Lower lobe of right lung (tissue), 2 donors: ENCODE results near the gene ADH7. TPM values are rescaled to one million over a fixed set of nuclear protein-coding genes. Genes with fewer than 3 reads are reported as not detected.

Experiments
- ATAC-seq, 2 donors: fragments of 200-7000 bp; cut with Tn5 transposase; one replicate each; pipeline ENCODE4 v1.9.1; 2020 to 2022; ENCODE audit warnings: mild to moderate bottlenecking in 2 of 2, moderate library complexity in 2 of 2
- DNase-seq: peaks from one replicate; pipeline ENCODE4 v3.0.0-alpha.2; 2020
- H3K27ac ChIP-seq: fragments of 200-600 bp; one replicate; pipeline ENCODE4 v1.8.0; 2022
- H3K27me3 ChIP-seq: fragments of 200-600 bp; one replicate; pipeline ENCODE4 v1.8.0; 2022; ENCODE audit warnings: low read depth
- H3K36me3 ChIP-seq: fragments of 200-600 bp; one replicate; pipeline ENCODE4 v1.8.0; 2022; ENCODE audit warnings: mild to moderate bottlenecking
- H3K4me1 ChIP-seq: fragments of 200-600 bp; one replicate; pipeline ENCODE4 v1.8.0; 2022
- H3K4me3 ChIP-seq: fragments of 200-600 bp; one replicate; pipeline ENCODE4 v1.8.0; 2022; ENCODE audit warnings: mild to moderate bottlenecking
- H3K9me3 ChIP-seq: fragments of 200-600 bp; one replicate; pipeline ENCODE4 v1.8.0; 2022
- CTCF ChIP-seq: fragments of 200-600 bp; IDR thresholded peaks from one replicate; pipeline ENCODE4 v1.8.0; 2022; ENCODE audit warnings: antibody characterized with exemption, mild to moderate bottlenecking
- intact Hi-C: fragments of 100-400 bp; cut with DNase I; formaldehyde crosslinking; loops from one replicate; pipeline ENCODE4 v1.11.0; 2022
- long read RNA-seq: library from polyadenylated mRNA; unstranded; transcript quantifications from one replicate; pipeline ENCODE4 v2.0.0, GENCODE V29; 2021
- total RNA-seq: library from RNA; stranded (reverse); fragmentation: NEBNext Ultra II Directional; extraction: Animal tissue kit (Norgen Biotek cat#: 25700); gene quantifications from one replicate; pipeline ENCODE4 v1.2.1, GENCODE V29; 2021
- donor health status: DM: no; HTN: yes; CAD: no; lungs with severe emphysema.

ADH7 gene
- 0.47 TPM for total RNA-seq
- long read RNA-seq, result 0 reads

DNA sequence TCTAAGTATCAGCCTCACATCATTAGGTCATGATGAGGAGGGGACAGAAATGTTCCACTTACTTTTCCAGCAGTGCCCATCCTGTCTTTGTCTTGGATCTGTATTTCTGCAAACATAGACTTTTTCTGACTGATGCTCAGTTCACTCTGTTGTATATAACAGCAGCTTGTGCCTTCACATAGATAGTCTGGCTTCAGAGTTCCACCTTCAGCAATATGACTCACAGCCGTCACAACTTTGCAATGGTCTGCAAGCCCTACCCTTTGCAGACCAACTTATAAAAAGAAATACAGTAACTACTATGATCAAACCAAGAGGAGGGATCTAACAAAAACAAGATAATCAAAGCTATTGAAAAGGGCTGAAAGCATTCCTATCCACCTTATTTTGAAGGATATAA lies at the start of gene ADH7:
TSS of gene ADH7 (minus strand) at position 189 of the 400 bp plus-strand sequence. CDS start at position 80, 109 bp downstream.
- no peaks in the 10 kb centered on the region for H3K36me3 ChIP-seq

DNA sequence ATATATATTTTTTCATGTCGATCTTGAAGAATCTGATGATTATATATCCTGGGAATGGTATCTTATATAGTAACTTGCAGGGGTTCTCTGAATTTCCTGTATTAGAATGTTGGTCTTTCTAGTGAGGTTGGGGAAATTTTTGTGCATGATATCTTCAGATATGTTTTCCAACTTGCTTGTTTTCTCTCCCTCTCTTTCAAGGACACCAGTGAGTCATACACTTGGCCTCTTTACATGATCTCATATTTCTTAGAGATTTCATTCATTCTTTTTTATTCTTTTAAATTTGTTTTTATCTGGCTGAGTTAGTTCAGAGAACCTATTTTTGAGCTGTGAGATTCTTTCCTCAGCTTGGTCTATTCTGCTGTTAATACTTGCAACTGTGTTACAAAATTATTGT lies 48.5 kb upstream of the ADH7 start:
- Histone ChIP-seq H3K4me1 (no peaks in the 10 kb centered on the region), H3K9me3 (peaks cover 21% of the 10 kb centered on the region), H3K27me3 (no peaks in the 10 kb centered on the region), H3K27ac (no peak overlapping the region), H3K4me3 (no peak overlapping the region), H3K36me3 (no peaks in the 10 kb centered on the region)
- intact Hi-C loops, result no loop called here
- DNase-seq (no peak), ATAC-seq (no peak)
- TF ChIP-seq CTCF, result no peak

More for the DNA sequence above, at the start of gene ADH7:
- Histone ChIP-seq H3K27ac (no peak within 1 kb of the TSS), H3K4me1 (no peaks in the 10 kb centered on the region), H3K4me3 (no peak within 1 kb of the TSS), H3K9me3 (no peaks in the 10 kb centered on the region), H3K27me3 (no peaks in the 10 kb centered on the region)
- DNase-seq, result no peak
- no peak for ATAC-seq
- intact Hi-C loops, result no loop called here
- no peak for TF ChIP-seq CTCF

- TF ChIP-seq CTCF, result no peak
- no peaks in the 10 kb centered on the region for H3K27me3 ChIP-seq
- no peak for ATAC-seq
- H3K9me3 ChIP-seq, result no peaks in the 10 kb centered on the region
- H3K27ac ChIP-seq, result no peak overlapping the region
- H3K4me1 ChIP-seq, result no peaks in the 10 kb centered on the region
- H3K4me3 ChIP-seq, result no peak overlapping the region
- no peaks in the 10 kb centered on the region for H3K36me3 ChIP-seq
- no peak for DNase-seq
- intact Hi-C loops, result no loop called here
These were observed 38.0 kb upstream of the ADH7 start for GRCh38 chr4:99473131-99473530.

DNA sequence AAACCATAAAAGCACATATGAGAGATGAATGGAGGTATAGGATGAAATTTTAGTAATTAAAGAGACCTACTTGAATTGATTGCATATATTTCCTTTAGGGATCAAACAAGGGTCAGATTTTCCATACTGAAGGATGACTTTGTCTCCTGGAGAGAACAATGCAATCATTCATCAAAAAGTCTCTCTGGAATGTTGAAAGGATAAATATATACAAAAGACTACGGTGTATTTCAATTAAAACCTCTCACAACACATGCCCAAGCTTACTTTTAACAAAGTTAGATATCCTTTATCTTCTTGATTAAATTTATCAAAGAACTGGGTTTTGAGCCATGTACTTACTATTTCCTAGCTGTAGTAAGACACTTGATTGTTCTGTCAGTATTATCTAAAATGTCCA lies 36.8 kb upstream of the ADH7 start:
- DNase-seq (no peak), ATAC-seq (no peak)
- intact Hi-C loops, result no loop called here
- Histone ChIP-seq H3K9me3 (no peaks in the 10 kb centered on the region), H3K4me1 (no peaks in the 10 kb centered on the region), H3K27me3 (no peaks in the 10 kb centered on the region), H3K27ac (no peak overlapping the region), H3K36me3 (no peaks in the 10 kb centered on the region), H3K4me3 (no peak overlapping the region)
- no peak for TF ChIP-seq CTCF

- no peaks in the 10 kb centered on the region for H3K9me3 ChIP-seq
- no peak for ATAC-seq
- no peaks in the 10 kb centered on the region for H3K27me3 ChIP-seq
- DNase-seq, result no peak
- H3K27ac ChIP-seq, result no peak overlapping the region
- no peak overlapping the region for H3K4me3 ChIP-seq
- no peaks in the 10 kb centered on the region for H3K36me3 ChIP-seq
- intact Hi-C loops, result no loop called here
- TF ChIP-seq CTCF, result no peak
- H3K4me1 ChIP-seq, result no peaks in the 10 kb centered on the region
These were observed 36.2 kb upstream of the ADH7 start for GRCh38 chr4:99471349-99471748.

DNA sequence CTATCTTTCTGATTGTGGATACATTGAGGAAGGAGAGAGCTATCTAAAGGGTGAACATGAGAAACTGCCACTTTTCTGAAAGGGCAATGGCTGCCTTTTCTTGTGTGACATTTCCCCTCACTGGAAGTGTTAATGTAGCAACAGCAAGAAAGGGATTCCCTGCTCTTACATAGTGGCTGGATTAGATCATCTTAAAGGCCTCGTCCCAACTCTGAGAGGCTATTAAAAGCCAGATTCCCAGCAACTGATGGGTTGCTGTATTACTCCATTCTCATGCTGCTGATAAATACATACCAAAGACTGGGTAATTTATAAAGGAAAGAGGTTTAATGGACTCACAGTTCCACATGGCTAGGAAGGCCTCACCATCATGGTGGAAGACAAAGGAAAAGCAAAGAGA lies 33.7 kb upstream of the ADH7 start:
- Histone ChIP-seq H3K27ac (no peak overlapping the region), H3K36me3 (no peaks in the 10 kb centered on the region), H3K4me3 (no peak overlapping the region), H3K4me1 (no peaks in the 10 kb centered on the region), H3K27me3 (no peaks in the 10 kb centered on the region), H3K9me3 (no peaks in the 10 kb centered on the region)
- DNase-seq (no peak), ATAC-seq (no peak)
- intact Hi-C loops, result loop anchor here (10.0 kb wide), 1 partner anchor 354 kb away; no protein-coding TSS in a partner anchor
- no peak for TF ChIP-seq CTCF
